Karpas-422 (cell line): ENCODE results near the gene PRELID3B. TPM values are rescaled to one million over a fixed set of nuclear protein-coding genes. Genes with fewer than 3 reads are reported as not detected.
"Not testable (repeated sequence)": the region's sequence is repeated elsewhere in the genome, so short reads cannot be mapped to it uniquely, and the experiment has no call there.

Experiments used
- DNase-seq: peaks from one replicate; pipeline ENCODE4 v3.0.0-alpha.2; 2015
- H2AFZ ChIP-seq: fragments of 200-600 bp; sonication (generic); 2 replicates; pipeline ENCODE4 v1.6.1; 2014; ENCODE audit warnings: antibody characterized with exemption, low read length, mixed read lengths
- H3K27ac ChIP-seq: fragments of 200-600 bp; sonication (generic); 2 replicates; pipeline ENCODE4 v1.5.1; 2014; ENCODE audit warnings: mild to moderate bottlenecking, low read length, moderate library complexity
- H3K27me3 ChIP-seq: fragments of 200-600 bp; sonication (generic); 2 replicates; pipeline ENCODE4 v1.6.1; 2014; ENCODE audit warnings: low read length, mixed read lengths
- H3K36me3 ChIP-seq: fragments of 200-600 bp; sonication (generic); 2 replicates; pipeline ENCODE4 v1.6.1; 2014; ENCODE audit warnings: low read length, mixed read lengths; ENCODE audit not compliant: insufficient read depth
- H3K4me1 ChIP-seq: fragments of 200-600 bp; sonication (generic); 2 replicates; pipeline ENCODE4 v1.6.1; 2014; ENCODE audit warnings: mild to moderate bottlenecking, low read length, mixed read lengths
- H3K4me2 ChIP-seq: fragments of 200-600 bp; sonication (generic); 2 replicates; pipeline ENCODE4 v1.6.1; 2014; ENCODE audit warnings: low read length, low read depth, mild to moderate bottlenecking; ENCODE audit not compliant: poor library complexity, severe bottlenecking
- H3K4me3 ChIP-seq: fragments of 200-600 bp; sonication (generic); 2 replicates; pipeline ENCODE4 v1.5.1; 2014; ENCODE audit warnings: mild to moderate bottlenecking, antibody characterized with exemption, low read length, mixed read lengths
- H3K79me2 ChIP-seq: fragments of 200-600 bp; sonication (generic); 2 replicates; pipeline ENCODE4 v1.6.1; 2014; ENCODE audit warnings: mild to moderate bottlenecking, low read length, mixed read lengths
- H3K9ac ChIP-seq: fragments of 200-600 bp; sonication (generic); 2 replicates; pipeline ENCODE4 v1.6.0; 2014; ENCODE audit warnings: low read length
- H3K9me2 ChIP-seq: fragments of 200-600 bp; sonication (generic), shearing (Covaris generic); replicated peaks from 2 replicates; pipeline ENCODE4 v1.6.0; 2014; ENCODE audit warnings: mild to moderate bottlenecking, low read length, moderate library complexity; ENCODE audit not compliant: insufficient read depth
- H3K9me3 ChIP-seq: fragments of 300-700, 200-600 bp; sonication (generic); 2 replicates; pipeline ENCODE4 v1.6.1; 2014; ENCODE audit warnings: low read length, mixed read lengths
- H4K20me1 ChIP-seq: fragments of 200-600 bp; sonication (generic); 2 replicates; pipeline ENCODE4 v1.6.1; 2014; ENCODE audit warnings: mild to moderate bottlenecking, antibody characterized with exemption, low read length, low read depth; ENCODE audit not compliant: insufficient read depth
- total RNA-seq: library from RNA; depleted of rRNA; stranded (reverse); fragments of >200 nt; shearing (Covaris generic); gene quantifications from 2 replicates; pipeline ENCODE4 v1.2.3, GENCODE V29; 2014; ENCODE audit warnings: low replicate concordance

PRELID3B gene
- total RNA-seq, 1 experiment from 2014 or later, result 271 TPM

DNA sequence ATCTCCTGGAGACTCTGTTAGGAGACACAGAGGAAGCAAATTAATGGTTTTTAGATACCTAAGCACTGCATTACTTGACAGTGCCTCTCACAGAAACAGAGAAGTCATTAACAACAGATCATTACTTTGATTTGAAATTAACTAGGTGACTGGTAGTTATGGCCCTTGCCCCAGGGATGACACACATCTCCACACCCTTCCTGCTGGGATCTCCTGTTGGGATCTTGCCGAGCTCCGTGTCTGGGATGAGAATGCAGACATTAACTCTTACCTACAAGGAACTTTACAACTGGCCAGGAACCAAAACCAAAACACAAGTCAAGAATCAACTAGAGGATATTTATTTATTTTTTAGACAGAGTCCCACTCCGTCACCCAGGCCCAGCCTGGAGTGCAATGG lies 2.2 kb upstream of the PRELID3B start:
- no peak overlapping the region for H3K4me2 ChIP-seq

DNA sequence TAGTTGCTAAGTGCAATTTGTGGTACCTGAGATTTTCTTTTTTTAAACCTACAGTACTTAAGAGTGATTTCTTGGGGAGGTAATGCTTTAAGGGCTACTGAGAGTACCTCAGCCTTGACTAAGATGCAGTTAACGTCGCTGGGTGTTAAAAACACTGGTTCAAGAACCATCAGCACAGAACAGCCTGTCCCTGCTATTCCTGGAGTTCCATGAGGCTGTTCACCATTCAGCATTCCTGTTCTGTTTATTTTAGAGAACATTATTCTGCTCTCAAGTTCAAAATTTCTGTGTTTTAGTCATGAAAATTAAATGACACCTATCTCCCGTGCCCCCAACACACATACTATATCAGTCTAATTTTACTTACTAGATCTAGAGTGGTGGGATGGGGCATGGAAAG lies 1.7 kb upstream of the PRELID3B start:
- Histone ChIP-seq H3K4me1 (peaks cover 39% of the 10 kb centered on the region), H3K27me3 (no peaks in the 10 kb centered on the region), H2AFZ (peak overlapping the region; percentile 74; the same call in 1 of the 2 replicates), H3K9ac (no peak overlapping the region), H3K9me2 (no peaks in the 10 kb centered on the region), H3K27ac (no peak overlapping the region), H3K4me2 (peak overlapping the region; percentile 98), H3K9me3 (no peaks in the 10 kb centered on the region), H3K36me3 (peaks cover 5% of the 10 kb centered on the region; the same call in 1 of the 2 replicates), H4K20me1 (peaks cover 18% of the 10 kb centered on the region), H3K4me3 (no peak overlapping the region), H3K79me2 (peaks cover 33% of the 10 kb centered on the region)
- DNase-seq, result no peak

More for the DNA sequence above, 2.2 kb upstream of the PRELID3B start:
- peaks cover 34% of the 10 kb centered on the region for H3K4me1 ChIP-seq
- no peak overlapping the region for H3K9ac ChIP-seq
- peaks cover 16% of the 10 kb centered on the region for H4K20me1 ChIP-seq
- H3K27ac ChIP-seq, result no peak overlapping the region
- no peaks in the 10 kb centered on the region for H3K9me3 ChIP-seq
- no peaks in the 10 kb centered on the region for H3K27me3 ChIP-seq
- no peak overlapping the region for H3K4me3 ChIP-seq
- DNase-seq, result no peak
- H3K9me2 ChIP-seq, result no peaks in the 10 kb centered on the region
- H3K79me2 ChIP-seq, result peaks cover 28% of the 10 kb centered on the region
- H3K36me3 ChIP-seq, result peaks cover 5% of the 10 kb centered on the region; the same call in 1 of the 2 replicates
- H2AFZ ChIP-seq, result no peak overlapping the region

DNA sequence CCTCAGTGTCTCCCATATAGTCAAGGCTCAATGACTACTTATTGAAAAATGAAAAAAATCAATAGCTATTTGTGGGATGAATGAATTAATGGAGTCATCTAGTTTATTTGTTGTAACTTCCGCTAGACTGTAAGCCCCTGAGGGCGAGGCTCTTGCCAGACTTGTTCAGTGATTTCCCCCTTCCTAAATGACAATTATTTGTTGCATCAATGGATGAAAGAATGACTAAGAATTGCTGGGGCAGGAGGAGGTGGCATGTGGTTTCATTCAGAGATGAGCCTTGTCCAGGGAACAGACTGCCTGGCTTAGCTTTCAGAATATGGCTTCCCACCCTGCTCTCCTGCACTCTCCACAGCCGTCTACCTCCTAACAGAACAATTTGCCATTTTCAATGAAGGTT lies 1.1 kb upstream of the PRELID3B start:
- H3K4me2 ChIP-seq, result peak overlapping the region; percentile 98
- H4K20me1 ChIP-seq, result peaks cover 21% of the 10 kb centered on the region
- no peak for DNase-seq
- H2AFZ ChIP-seq, result peak overlapping the region; percentile 74; the same call in 1 of the 2 replicates
- peaks cover 39% of the 10 kb centered on the region for H3K79me2 ChIP-seq
- H3K9ac ChIP-seq, result peak overlapping the region; percentile 94
- H3K4me1 ChIP-seq, result peaks cover 44% of the 10 kb centered on the region
- H3K9me3 ChIP-seq, result no peaks in the 10 kb centered on the region
- peak overlapping the region; percentile 78 for H3K4me3 ChIP-seq
- no peak overlapping the region for H3K27ac ChIP-seq
- H3K9me2 ChIP-seq, result no peaks in the 10 kb centered on the region
- H3K27me3 ChIP-seq, result no peaks in the 10 kb centered on the region
- H3K36me3 ChIP-seq, result peaks cover 8% of the 10 kb centered on the region; the same call in 1 of the 2 replicates

DNA sequence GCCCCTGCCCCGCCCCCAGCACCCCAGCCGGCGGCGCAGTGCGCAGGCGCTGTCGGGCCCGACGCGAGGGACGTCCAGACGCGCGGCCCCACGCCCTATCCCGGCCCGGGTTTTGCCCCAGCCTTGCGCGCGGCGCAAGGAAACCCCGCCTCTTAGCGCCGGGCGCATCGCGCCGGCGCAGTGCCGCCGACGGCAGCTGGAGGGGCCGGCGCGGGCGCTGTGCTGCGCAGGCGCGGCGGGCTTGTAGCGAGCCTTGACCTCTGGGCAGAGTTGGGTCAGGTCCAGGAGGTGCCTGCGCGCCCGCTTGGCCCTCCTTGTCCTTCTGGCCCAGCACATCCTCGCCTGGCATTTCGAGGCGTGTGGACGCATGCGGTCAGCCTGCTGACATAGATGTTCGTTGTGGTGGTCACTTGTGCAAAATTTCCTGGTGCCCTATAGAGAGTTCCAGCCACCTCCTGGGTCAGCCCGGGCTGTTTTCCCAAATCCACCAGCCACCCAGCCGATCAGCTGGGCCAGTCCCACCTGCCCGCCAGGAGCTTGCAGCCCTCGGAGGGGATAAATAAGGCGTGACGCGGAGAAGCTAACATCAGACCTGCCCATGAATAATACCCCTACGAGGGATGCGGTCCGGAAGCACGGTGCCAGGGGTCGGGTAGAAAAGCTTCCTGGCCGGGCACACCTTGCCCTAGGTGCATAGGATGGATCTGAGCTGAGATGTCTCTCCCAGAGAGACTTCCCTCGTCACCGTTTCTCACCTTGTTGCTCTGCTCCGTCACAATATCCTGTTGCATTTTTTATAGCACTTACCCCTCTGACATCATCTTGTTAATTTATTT lies 428 bp upstream of the PRELID3B start:
- H3K27me3 ChIP-seq, result no peaks in the 10 kb centered on the region
- peaks cover 44% of the 10 kb centered on the region for H3K4me1 ChIP-seq
- H4K20me1 ChIP-seq, result peaks cover 24% of the 10 kb centered on the region
- peak overlapping the region; percentile 98 for H3K4me2 ChIP-seq
- H2AFZ ChIP-seq, result peak overlapping the region; percentile 74; the same call in 1 of the 2 replicates
- H3K4me3 ChIP-seq, result peak overlapping the region; percentile 78
- H3K27ac ChIP-seq, result no peak overlapping the region; the same call in 1 of the 2 replicates
- H3K36me3 ChIP-seq, result peaks cover 14% of the 10 kb centered on the region; the same call in 1 of the 2 replicates
- DNase-seq, result peak; percentile 98
- peak overlapping the region; percentile 96 for H3K9ac ChIP-seq
- H3K9me3 ChIP-seq, result no peaks in the 10 kb centered on the region
- no peaks in the 10 kb centered on the region for H3K9me2 ChIP-seq
- H3K79me2 ChIP-seq, result peaks cover 46% of the 10 kb centered on the region

DNA sequence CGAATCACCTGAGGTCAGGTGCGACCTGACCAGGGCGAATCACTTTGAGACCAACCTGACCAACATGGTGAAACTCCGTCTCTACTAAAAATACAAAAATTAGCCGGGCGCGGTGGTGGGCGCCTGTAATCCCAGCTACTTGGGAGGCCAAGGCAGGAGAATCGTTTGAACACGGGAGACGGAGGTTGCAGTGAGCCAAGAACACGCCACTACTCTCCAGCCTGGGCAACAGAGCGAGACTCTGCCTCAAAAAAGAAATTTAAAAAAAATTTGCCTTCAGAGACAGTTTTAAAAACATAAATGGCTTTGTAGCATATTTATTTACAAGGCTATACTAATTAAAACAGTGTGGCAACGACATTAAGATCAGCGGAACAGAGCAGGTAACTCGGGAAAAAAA lies 1.1 kb downstream of the PRELID3B start:
- peak overlapping the region; percentile 71; the same call in 1 of the 2 replicates for H3K27ac ChIP-seq
- H3K4me2 ChIP-seq, result peak overlapping the region; percentile 94
- H3K9me3 ChIP-seq, H2AFZ ChIP-seq, H3K27me3 ChIP-seq, H3K9me2 ChIP-seq, DNase-seq: not testable (repeated sequence)
- H3K79me2 ChIP-seq, result peaks cover 60% of the 10 kb centered on the region
- peak overlapping the region; percentile 78 for H3K4me3 ChIP-seq
- peaks cover 29% of the 10 kb centered on the region; the same call in 1 of the 2 replicates for H3K36me3 ChIP-seq
- peaks cover 44% of the 10 kb centered on the region for H3K4me1 ChIP-seq
- H3K9ac ChIP-seq, result peak overlapping the region; percentile 96
- H4K20me1 ChIP-seq, result peaks cover 32% of the 10 kb centered on the region

DNA sequence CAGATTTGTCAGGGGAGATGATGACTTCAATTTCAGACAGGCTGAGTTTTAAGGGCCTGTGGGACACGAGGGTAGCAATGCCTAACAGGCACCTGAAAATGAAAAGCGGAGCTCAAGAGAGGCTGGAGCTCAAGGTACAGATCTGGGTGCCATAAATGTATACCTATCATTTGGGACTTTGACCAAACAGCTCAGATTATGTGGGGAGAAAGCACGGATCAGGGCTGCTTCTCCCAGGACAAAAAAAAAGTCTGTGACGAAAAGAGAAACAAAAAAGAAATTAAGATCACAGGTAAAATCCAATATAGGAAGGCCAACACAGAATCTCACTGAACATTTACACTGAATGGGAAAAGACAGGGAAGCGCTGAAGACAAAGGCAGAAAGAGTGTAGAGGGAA lies 1.9 kb downstream of the PRELID3B start:
- Histone ChIP-seq H3K9ac (peak overlapping the region; percentile 96; the same call in 1 of the 2 replicates), H3K9me3 (no peaks in the 10 kb centered on the region), H3K36me3 (peaks cover 36% of the 10 kb centered on the region), H4K20me1 (peaks cover 32% of the 10 kb centered on the region), H3K79me2 (peaks cover 62% of the 10 kb centered on the region), H3K9me2 (no peaks in the 10 kb centered on the region), H2AFZ (no peak overlapping the region), H3K4me2 (peak overlapping the region; percentile 94), H3K27me3 (no peaks in the 10 kb centered on the region), H3K27ac (no peak overlapping the region), H3K4me3 (peak overlapping the region; percentile 78), H3K4me1 (peaks cover 45% of the 10 kb centered on the region)
- no peak for DNase-seq

DNA sequence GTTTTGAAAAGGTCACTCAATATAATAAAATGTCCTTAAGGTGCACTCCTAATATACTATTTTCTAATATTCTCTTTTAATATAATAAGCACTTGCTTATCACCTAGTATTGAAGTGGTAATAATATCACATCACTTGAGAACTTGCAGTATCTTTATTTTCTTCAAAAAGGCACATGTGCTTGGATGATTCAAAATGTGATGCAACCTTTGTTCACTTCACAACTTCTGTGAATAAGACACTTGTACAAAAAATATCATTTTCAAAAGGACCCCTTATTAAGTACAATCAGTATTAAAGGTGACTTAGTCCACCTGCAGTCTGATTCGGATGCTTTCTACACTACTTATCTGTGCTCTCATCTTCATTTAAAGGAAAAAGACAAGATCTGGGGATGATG lies 3.4 kb downstream of the PRELID3B start:
- Histone ChIP-seq H3K4me2 (peak overlapping the region; percentile 94), H3K4me1 (peaks cover 51% of the 10 kb centered on the region), H3K9me2 (no peaks in the 10 kb centered on the region), H3K9me3 (no peaks in the 10 kb centered on the region), H4K20me1 (peaks cover 32% of the 10 kb centered on the region), H3K4me3 (no peak overlapping the region), H3K79me2 (peaks cover 64% of the 10 kb centered on the region), H3K27me3 (no peaks in the 10 kb centered on the region), H3K9ac (no peak overlapping the region), H3K27ac (peak overlapping the region; percentile 12; the same call in 1 of the 2 replicates), H2AFZ (no peak overlapping the region), H3K36me3 (peaks cover 47% of the 10 kb centered on the region)
- DNase-seq, result no peak

DNA sequence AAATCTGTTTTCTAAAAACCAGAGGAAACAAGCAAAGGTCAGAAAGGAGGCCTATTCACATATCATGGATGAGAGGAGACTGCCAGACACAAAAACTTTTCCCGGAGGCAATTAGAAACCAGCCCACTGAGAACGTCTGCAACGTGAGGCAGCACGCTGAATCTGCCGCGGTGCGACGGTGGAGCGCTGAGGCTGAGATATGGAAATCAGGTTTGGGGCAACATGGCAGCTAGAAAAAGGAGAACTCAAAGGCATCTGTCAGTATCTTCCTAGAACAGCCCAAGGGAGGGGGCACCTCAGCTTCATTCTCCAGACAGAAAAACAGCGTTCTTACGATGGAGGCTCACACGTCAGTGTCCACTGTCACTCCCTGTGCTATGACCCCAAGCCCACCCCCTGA lies 5.2 kb downstream of the PRELID3B start:
- Histone ChIP-seq H4K20me1 (peaks cover 32% of the 10 kb centered on the region), H3K36me3 (peaks cover 57% of the 10 kb centered on the region), H3K4me3 (no peak overlapping the region), H3K4me2 (no peak overlapping the region), H3K27ac (no peak overlapping the region), H3K79me2 (peaks cover 68% of the 10 kb centered on the region), H3K27me3 (no peaks in the 10 kb centered on the region), H2AFZ (no peak overlapping the region), H3K9me2 (no peaks in the 10 kb centered on the region), H3K9me3 (no peaks in the 10 kb centered on the region), H3K9ac (no peak overlapping the region), H3K4me1 (peaks cover 56% of the 10 kb centered on the region)
- DNase-seq, result no peak
